HCT116 (cell line): ENCODE measurements around the gene SLC35F1. TPM values are rescaled to one million over a fixed set of nuclear protein-coding genes. Genes with fewer than 3 reads are reported as not detected.

Experiments used
- ATAC-seq: fragments of 200-7000 bp; cut with Tn5 transposase; 2 replicates; pipeline ENCODE4 v1.9.1; 2020; ENCODE audit warnings: mild to moderate bottlenecking, moderate library complexity
- BruUV-seq: library from RNA; stranded (reverse); fragments of 400-500 nt; replicated peaks from 2 replicates; lab custom pipeline; 2021; lab: Mats Ljungman, UMichigan
- CTCF ChIA-PET: fragments of 300-600 bp; sonication (Branson Sonifier 250); formaldehyde crosslinking; loops from one replicate; lab custom pipeline; 2021; ENCODE audit warnings: antibody characterized with exemption; lab: Charles Lee
- POLR2A ChIA-PET: fragments of 300-600, 350-600 bp; sonication (Branson Sonifier 250); formaldehyde crosslinking; loops from one replicate; lab custom pipeline; 2021; ENCODE audit warnings: antibody characterized with exemption; lab: Charles Lee
- RAD21 ChIA-PET, 2 experiments: fragments of 300-600 bp; sonication (Branson Sonifier 250); formaldehyde crosslinking; loops; one replicate each; lab custom pipeline; 2023; ENCODE audit warnings: low total read pairs in 2 of 2; ENCODE audit not compliant: uncharacterized antibody in 2 of 2, unreplicated experiment in 2 of 2, low non-redundant PET in 1 of 2; lab: Charles Lee
- DNase-seq: peaks from one replicate; pipeline ENCODE4 v3.0.0-alpha.2; 2010; ENCODE audit warnings: low read depth, low spot score
- H2AFZ ChIP-seq: fragments of 200-600 bp; shearing (Covaris generic), sonication (generic); 2 replicates; pipeline ENCODE4 v1.6.1; 2017; ENCODE audit warnings: low read depth, mixed run types, mixed read lengths, antibody characterized with exemption, low read length; ENCODE audit not compliant: poor library complexity, severe bottlenecking
- H3K27ac ChIP-seq: 2 replicates; pipeline ENCODE4 v1.5.1; 2012; ENCODE audit warnings: low read depth, low read length
- H3K27me3 ChIP-seq: fragments of 200-600 bp; sonication (generic); 2 replicates; pipeline ENCODE4 v1.6.1; 2016; ENCODE audit warnings: mixed run types, low read length, mixed read lengths; ENCODE audit not compliant: insufficient read depth
- H3K36me3 ChIP-seq, 2 experiments: fragments of 200-500 bp in 1 of 2; fragments of 200-600 bp in 1 of 2; sonication (Bioruptor generic) in 1 of 2; sonication (generic) in 1 of 2; 2 replicates each; pipeline versions ENCODE4 v1.5.1 to v1.6.1; 2014 to 2016; ENCODE audit warnings: low read length in 2 of 2, inconsistent platforms in 1 of 2, mixed read lengths in 1 of 2, mixed run types in 1 of 2; ENCODE audit not compliant: insufficient read depth in 2 of 2, control insufficient read depth in 1 of 2
- H3K4me1 ChIP-seq, 2 experiments: fragments of 200-600 bp in 1 of 2; sonication (generic) in 1 of 2; 2 replicates each; pipeline versions ENCODE4 v1.5.1 to v1.6.1; 2012 to 2017; ENCODE audit warnings: low read length in 2 of 2, inconsistent platforms in 1 of 2, mild to moderate bottlenecking in 1 of 2, mixed read lengths in 1 of 2, mixed run types in 1 of 2, moderate library complexity in 1 of 2; ENCODE audit not compliant: insufficient read depth in 2 of 2, control insufficient read depth in 1 of 2
- H3K4me2 ChIP-seq: fragments of 200-600 bp; sonication (generic); 2 replicates; pipeline ENCODE4 v1.6.1; 2017; ENCODE audit warnings: mixed run types, low read length, mixed read lengths
- H3K4me3 ChIP-seq, 2 experiments: fragments of 200-600 bp in 1 of 2; sonication (generic) in 1 of 2; replicated peaks in 1 of 2; 2 replicates each; pipeline ENCODE4 v1.5.1; 2011 to 2016; ENCODE audit warnings: low read length in 2 of 2, control low read depth in 1 of 2, low read depth in 1 of 2, mild to moderate bottlenecking in 1 of 2, mixed read lengths in 1 of 2, mixed run types in 1 of 2
- H3K79me2 ChIP-seq: fragments of 200-600 bp; sonication (generic); 2 replicates; pipeline ENCODE4 v1.6.1; 2017; ENCODE audit warnings: mild to moderate bottlenecking, mixed run types, low read length, moderate library complexity, mixed read lengths; ENCODE audit not compliant: insufficient read depth
- H3K9ac ChIP-seq: fragments of 200-600 bp; sonication (generic); 2 replicates; pipeline ENCODE4 v1.6.1; 2016; ENCODE audit warnings: low read length, mixed read lengths
- H3K9me2 ChIP-seq: fragments of 200-600 bp; sonication (generic), shearing (Covaris generic); 2 replicates; pipeline ENCODE4 v1.6.1; 2017; ENCODE audit warnings: mixed run types, mild to moderate bottlenecking, moderate library complexity; ENCODE audit not compliant: insufficient read depth
- H3K9me3 ChIP-seq, 2 experiments: fragments of 200-500 bp in 1 of 2; fragments of 200-600 bp in 1 of 2; sonication (Bioruptor generic) in 1 of 2; sonication (generic) in 1 of 2; 2 replicates each; pipeline ENCODE4 v1.6.1; 2014 to 2017; ENCODE audit warnings: low read length in 2 of 2, mixed read lengths in 2 of 2, inconsistent platforms in 1 of 2, low read depth in 1 of 2, mild to moderate bottlenecking in 1 of 2, mixed run types in 1 of 2, moderate library complexity in 1 of 2; ENCODE audit not compliant: control insufficient read depth in 1 of 2, insufficient read depth in 1 of 2
- H4K20me1 ChIP-seq: fragments of 200-600 bp; sonication (generic), shearing (Covaris generic); 2 replicates; pipeline ENCODE4 v1.6.1; 2017; ENCODE audit warnings: mixed run types, mild to moderate bottlenecking, moderate library complexity; ENCODE audit not compliant: insufficient read depth
- CEBPB ChIP-seq: IDR thresholded peaks from 2 replicates; pipeline ENCODE4 v1.6.1; 2012; ENCODE audit warnings: low read depth
- CTCF ChIP-seq, 3 experiments: fragments of 200-600 bp in 1 of 3; sonication (generic) in 1 of 3; IDR thresholded peaks in 2 of 3; conservative IDR thresholded peaks in 1 of 3; 2 replicates each; pipeline ENCODE4 v1.5.1; 2012 to 2017; ENCODE audit warnings: low read depth in 2 of 3, low read length in 2 of 3, antibody characterized with exemption in 1 of 3, borderline replicate concordance in 1 of 3, control low read depth in 1 of 3, mild to moderate bottlenecking in 1 of 3, mixed read lengths in 1 of 3, mixed run types in 1 of 3, moderate library complexity in 1 of 3; ENCODE audit not compliant: insufficient read depth in 1 of 3
- EGR1 ChIP-seq: IDR thresholded peaks from 2 replicates; pipeline ENCODE4 v1.6.1; 2012; ENCODE audit warnings: low read depth
- EZH2phosphoT487 ChIP-seq: fragments of 200-600 bp; IDR thresholded peaks from 2 replicates; pipeline ENCODE4 v1.6.1; 2018; ENCODE audit warnings: antibody characterized with exemption, borderline replicate concordance
- POLR2A ChIP-seq: IDR thresholded peaks from 2 replicates; pipeline ENCODE4 v1.7.0; 2011; ENCODE audit warnings: borderline replicate concordance; ENCODE audit not compliant: insufficient read depth, insufficient read length; ENCODE audit errors: extremely low read depth
- YY1 ChIP-seq: IDR thresholded peaks from 2 replicates; pipeline ENCODE4 v1.6.1; 2011; ENCODE audit warnings: low read length, low read depth, moderate library complexity, mild to moderate bottlenecking; ENCODE audit not compliant: insufficient replicate concordance; ENCODE audit errors: extremely low read depth
- intact Hi-C: fragments of 100-400 bp; cut with micrococcal nuclease; formaldehyde crosslinking; loops from 2 replicates; pipeline ENCODE4 v1.10.0; 2022
- total RNA-seq: library from RNA; stranded (reverse); gene quantifications from one replicate; pipeline ENCODE4 v1.2.1, GENCODE V29; 2021; ENCODE audit not compliant: unreplicated experiment
- TF ChIP-seq, protein P1 (sequence below): IDR thresholded peaks from 2 replicates; pipeline ENCODE4 v1.6.1; 2012

Gene SLC35F1
- total RNA-seq, 1 experiment from 2014 or later = 0.07 TPM

DNA sequence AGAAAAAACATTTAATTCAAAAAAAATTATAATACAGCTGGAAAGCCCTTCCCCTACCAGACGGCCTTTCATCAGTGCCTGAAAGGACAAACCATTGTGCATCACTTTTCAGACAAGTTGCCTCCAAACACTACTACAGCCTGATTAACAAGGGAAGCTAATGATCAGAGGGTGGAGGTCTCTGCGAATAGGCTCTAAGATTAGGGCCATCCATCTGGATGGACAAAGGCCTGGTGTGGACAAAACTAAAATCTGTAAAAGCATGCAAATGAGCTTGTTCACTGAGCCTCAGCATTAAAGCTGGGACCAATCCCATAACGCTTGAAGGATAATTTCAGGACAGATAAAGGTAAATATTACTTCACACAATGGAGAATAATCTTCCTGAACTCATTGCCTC, 412.4 kb downstream of the SLC35F1 start:
- ChIA-PET RAD21 (no interaction called here), POLR2A (no interaction called here), CTCF (interaction anchor here (0.7 kb wide), 1 partner anchor 1024 kb away, joined by 4 read pairs; no protein-coding TSS in a partner anchor)
- no TSS peak for BruUV-seq
- no peaks in the 10 kb centered on the region for H4K20me1 ChIP-seq
- no peak overlapping the region for H3K9ac ChIP-seq
- H3K79me2 ChIP-seq = no peaks in the 10 kb centered on the region
- no peak for TF ChIP-seq YY1
- TF ChIP-seq POLR2A = no peak
- TF ChIP-seq EZH2phosphoT487 = no peak
- TF ChIP-seq CTCF (IDR thresholded peaks at IDR 0.05 in 2 of 3, conservative IDR thresholded peaks at IDR 0.05 in 1 of 3; ENCODE audit: borderline replicate concordance in 1 of 3, insufficient read depth in 1 of 3, low read depth in 2 of 3, low read length in 2 of 3) = no peak
- no peak for TF ChIP-seq EGR1
- TF ChIP-seq, protein P1, sequence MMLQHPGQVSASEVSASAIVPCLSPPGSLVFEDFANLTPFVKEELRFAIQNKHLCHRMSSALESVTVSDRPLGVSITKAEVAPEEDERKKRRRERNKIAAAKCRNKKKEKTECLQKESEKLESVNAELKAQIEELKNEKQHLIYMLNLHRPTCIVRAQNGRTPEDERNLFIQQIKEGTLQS = no peak
- TF ChIP-seq CEBPB = no peak
- H3K4me1 ChIP-seq = no peaks in the 10 kb centered on the region
- no peak overlapping the region for H3K4me2 ChIP-seq
- ATAC-seq = no peak
- DNase-seq = no peak
- H3K27ac ChIP-seq = no peak overlapping the region
- H3K9me3 ChIP-seq = no peaks in the 10 kb centered on the region
- no peaks in the 10 kb centered on the region for H3K36me3 ChIP-seq
- no peaks in the 10 kb centered on the region for H3K27me3 ChIP-seq
- no peaks in the 10 kb centered on the region for H3K9me2 ChIP-seq
- no peak overlapping the region for H2AFZ ChIP-seq
- intact Hi-C loops = no loop called here
- H3K4me3 ChIP-seq = no peak overlapping the region
